Breast epithelium (tissue), 4 donors: Measurements from ENCODE around the gene NAV2. TPM values are rescaled to one million over a fixed set of nuclear protein-coding genes. Genes with fewer than 3 reads are reported as not detected.

ENCODE experiments used
- DNase-seq, 2 donors: peaks; one replicate each; pipeline ENCODE4 v3.0.0-alpha.2; 2019; ENCODE audit warnings: low spot score in 2 of 2
- H3K27ac ChIP-seq, 2 donors: fragments of 200-600 bp; sonication (generic) in 1 of 2; one replicate each; pipeline ENCODE4 v1.5.1; 2016 to 2019; ENCODE audit warnings: mild to moderate bottlenecking in 1 of 2
- H3K27me3 ChIP-seq, 2 donors: fragments of 200-600 bp; sonication (generic) in 1 of 2; one replicate each; pipeline versions ENCODE4 v1.5.1 to v1.6.0; 2017 to 2019; ENCODE audit warnings: control low read depth in 1 of 2, mild to moderate bottlenecking in 1 of 2
- H3K36me3 ChIP-seq: fragments of 200-600 bp; one replicate; pipeline ENCODE4 v1.5.1; 2019
- H3K4me1 ChIP-seq, 2 donors: fragments of 200-600 bp; sonication (generic); one replicate each; pipeline ENCODE4 v1.5.1; 2016 to 2019; ENCODE audit warnings: control low read depth in 1 of 2
- H3K4me3 ChIP-seq, 3 donors: fragments of 200-600 bp; sonication (generic); 1 replicate in 2 of 3; 2 replicates in 1 of 3; pipeline ENCODE4 v1.5.1; 2016 to 2019; ENCODE audit warnings: mild to moderate bottlenecking in 3 of 3, moderate library complexity in 2 of 3
- H3K9me3 ChIP-seq, 2 donors: fragments of 200-600 bp; sonication (generic) in 1 of 2; one replicate each; pipeline ENCODE4 v1.5.1; 2016 to 2019; ENCODE audit warnings: control low read depth in 1 of 2
- CTCF ChIP-seq, 3 donors: fragments of 450-650 bp; IDR thresholded peaks; one replicate each; pipeline ENCODE4 v1.5.1; 2016 to 2017; ENCODE audit warnings: antibody characterized with exemption in 3 of 3, mild to moderate bottlenecking in 3 of 3, moderate library complexity in 3 of 3
- POLR2A ChIP-seq: fragments of 450-650 bp; IDR thresholded peaks from one replicate; pipeline ENCODE4 v1.6.1; 2016; ENCODE audit warnings: antibody characterized with exemption, mild to moderate bottlenecking, moderate library complexity
- POLR2AphosphoS5 ChIP-seq, 3 donors: sonication (generic); formaldehyde crosslinking; IDR thresholded peaks; one replicate each; pipeline ENCODE4 v1.6.1; 2017; ENCODE audit warnings: antibody characterized with exemption in 3 of 3
- intact Hi-C: fragments of 100-400 bp; cut with DNase I; formaldehyde crosslinking; loops from one replicate; pipeline ENCODE4 v1.15.1; 2023; ENCODE audit warnings: low total_unique reads
- total RNA-seq, 3 donors: library from RNA; depleted of rRNA; stranded (reverse); fragments of >200 nt; gene quantifications; one replicate each; pipeline ENCODE4 v1.1.0, GENCODE V29; 2016

The NAV2 gene
- total RNA-seq, 3 donors from 2014 or later: 28.2 to 61.8 (median 31.4) TPM

- Histone ChIP-seq H3K27ac (no peak overlapping the region), H3K4me3 (no peak overlapping the region), H3K4me1 (no peaks in the 10 kb centered on the region), H3K27me3 (no peaks in the 10 kb centered on the region), H3K9me3 (no peaks in the 10 kb centered on the region), H3K36me3 (no peaks in the 10 kb centered on the region)
- intact Hi-C loops: no loop called here
- DNase-seq: no peak
- no peak for TF ChIP-seq POLR2A
- no peak for TF ChIP-seq CTCF (IDR thresholded peaks at IDR 0.05)
- TF ChIP-seq POLR2AphosphoS5 (IDR thresholded peaks at IDR 0.05): no peak
Observed at GRCh38 chr11:20097319-20098221, 384.9 kb downstream of the NAV2 start.

- no peak for TF ChIP-seq CTCF (IDR thresholded peaks at IDR 0.05)
- TF ChIP-seq POLR2A: no peak
- TF ChIP-seq POLR2AphosphoS5 (IDR thresholded peaks at IDR 0.05): no peak
- Histone ChIP-seq H3K27me3 (no peaks in the 10 kb centered on the region), H3K9me3 (no peaks in the 10 kb centered on the region), H3K4me1 (no peaks in the 10 kb centered on the region), H3K27ac (no peak overlapping the region), H3K4me3 (no peak overlapping the region), H3K36me3 (no peaks in the 10 kb centered on the region)
- intact Hi-C loops: no loop called here
- DNase-seq: no peak
Observed at GRCh38 chr11:20099527-20099926, 386.9 kb downstream of the NAV2 start.

DNA sequence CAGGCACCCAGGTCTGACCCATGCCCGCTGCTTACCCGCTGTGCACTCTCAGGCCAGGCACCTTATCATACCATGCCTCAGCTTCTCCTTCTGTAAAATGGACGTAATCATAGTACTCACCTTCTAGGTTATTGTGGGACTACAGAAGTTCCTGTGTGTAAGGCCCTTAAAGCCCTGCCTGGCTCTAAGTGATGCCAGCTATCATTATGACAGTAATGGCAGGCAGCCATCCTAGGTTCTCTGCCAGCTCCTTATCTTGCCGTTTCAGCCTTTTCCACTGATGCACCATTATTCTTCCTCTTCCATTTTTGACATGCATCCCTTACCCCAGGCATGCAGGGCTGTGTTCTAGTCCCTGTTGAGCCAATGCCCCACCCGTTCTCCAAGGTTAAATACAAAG, 389.8 kb downstream of the NAV2 start:
- no peaks in the 10 kb centered on the region for H3K36me3 ChIP-seq
- H3K27me3 ChIP-seq: no peaks in the 10 kb centered on the region
- intact Hi-C loops: no loop called here
- H3K27ac ChIP-seq: no peak overlapping the region
- TF ChIP-seq POLR2AphosphoS5 (IDR thresholded peaks at IDR 0.05) (no peak), CTCF (IDR thresholded peaks at IDR 0.05) (no peak), POLR2A (no peak)
- H3K4me1 ChIP-seq: no peaks in the 10 kb centered on the region
- DNase-seq: no peak
- no peak overlapping the region for H3K4me3 ChIP-seq
- no peaks in the 10 kb centered on the region for H3K9me3 ChIP-seq

- no peaks in the 10 kb centered on the region for H3K27me3 ChIP-seq
- no peak for DNase-seq
- H3K9me3 ChIP-seq: no peaks in the 10 kb centered on the region
- TF ChIP-seq CTCF (IDR thresholded peaks at IDR 0.05) (no peak), POLR2A (no peak), POLR2AphosphoS5 (IDR thresholded peaks at IDR 0.05) (no peak)
- H3K27ac ChIP-seq: no peak overlapping the region
- intact Hi-C loops: no loop called here
- no peaks in the 10 kb centered on the region for H3K36me3 ChIP-seq
- H3K4me3 ChIP-seq: no peak overlapping the region
- no peaks in the 10 kb centered on the region for H3K4me1 ChIP-seq
Observed at GRCh38 chr11:20103281-20103680, 390.6 kb downstream of the NAV2 start.

DNA sequence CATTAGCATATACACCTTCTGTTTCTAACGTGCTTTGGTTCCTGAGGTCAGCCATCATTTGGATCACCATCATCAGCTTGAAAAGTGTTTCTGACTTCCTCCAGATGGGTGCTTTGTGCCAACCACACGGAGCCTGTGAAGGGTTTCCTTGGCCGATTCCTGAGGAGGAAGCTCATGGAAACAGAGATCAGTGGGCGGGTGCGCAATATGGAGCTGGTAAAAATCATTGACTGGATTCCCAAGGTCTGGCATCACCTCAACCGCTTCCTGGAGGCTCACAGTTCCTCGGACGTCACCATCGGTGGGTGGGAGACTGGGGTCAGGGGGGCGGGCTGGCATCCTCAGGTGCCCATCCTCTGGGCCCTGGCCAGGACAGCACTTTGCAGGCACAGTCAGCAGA, 392.8 kb downstream of the NAV2 start:
- no peak for DNase-seq
- Histone ChIP-seq H3K4me3 (no peak overlapping the region), H3K27ac (no peak overlapping the region), H3K36me3 (no peaks in the 10 kb centered on the region), H3K27me3 (no peaks in the 10 kb centered on the region), H3K9me3 (no peaks in the 10 kb centered on the region), H3K4me1 (no peaks in the 10 kb centered on the region)
- TF ChIP-seq POLR2A: no peak
- no peak for TF ChIP-seq CTCF (IDR thresholded peaks at IDR 0.05)
- no peak for TF ChIP-seq POLR2AphosphoS5 (IDR thresholded peaks at IDR 0.05)
- intact Hi-C loops: no loop called here
